ENCODE results near the gene MAST1.

- TF ChIP-seq POLR2AphosphoS5 (IDR thresholded peaks at IDR 0.05) = peak; percentile 71
- peak; percentile 48 to 78 (median 68) for TF ChIP-seq CTCF (IDR thresholded peaks at IDR 0.05)
- no peak for TF ChIP-seq POLR2A (IDR thresholded peaks at IDR 0.05)
Observed at GRCh38 chr19:12884926-12885748, 46.8 kb downstream of the MAST1 start.

Measured in prostate gland (tissue), 2 donors.